ENCODE results near the gene CLDN19. TPM values are rescaled to one million over a fixed set of nuclear protein-coding genes. Genes with fewer than 3 reads are reported as not detected.
A peak's percentile ranks its signal among the peaks of the same experiment; 100 is the strongest.

Gene CLDN19
- total and polyA plus RNA-seq, 9 of the 15 experiments (the other 6 are each of a cell fraction or from before 2014, with no cell fraction given) = not detected

- no peak for TF ChIP-seq RERE (CRISPR knock-in tag; IDR thresholded peaks at IDR 0.05; ENCODE audit: borderline replicate concordance)
- TF ChIP-seq TAL1 (IDR thresholded peaks at IDR 0.05) = no peak
- no peak for TF ChIP-seq IRF2 (CRISPR knock-in tag; IDR thresholded peaks at IDR 0.05)
- no peak for TF ChIP-seq ZNF347 (CRISPR knock-in tag; IDR thresholded peaks at IDR 0.05; ENCODE audit: low read depth)
- no peak for TF ChIP-seq BCL6 (CRISPR knock-in tag; IDR thresholded peaks at IDR 0.05)
- no peak for TF ChIP-seq MTA3 (IDR thresholded peaks at IDR 0.05; ENCODE audit: borderline replicate concordance)
- TF ChIP-seq RBFOX2 (IDR thresholded peaks at IDR 0.05; ENCODE audit: low read depth, low read length) = peak; percentile 60; the same call in 1 of the 2 replicates
Observed at GRCh38 chr1:42767510-42768000, 27.5 kb upstream of the CLDN19 start (continued).
